DND-41 (cell line): ENCODE data around the gene DPPA5.

ENCODE experiments used
- EZH2 ChIP-seq: IDR thresholded peaks from 3 replicates; pipeline ENCODE4 v1.6.1; 2012; ENCODE audit warnings: borderline replicate concordance, low read depth, mild to moderate bottlenecking, moderate library complexity, low read length, inconsistent platforms; ENCODE audit not compliant: severe bottlenecking
- TF ChIP-seq, protein P1 (sequence below): IDR thresholded peaks from 2 replicates; pipeline ENCODE4 v1.5.1; 2012; ENCODE audit warnings: borderline replicate concordance, low read length, moderate library complexity, mild to moderate bottlenecking; ENCODE audit not compliant: poor library complexity, severe bottlenecking; ENCODE audit errors: extremely low read depth

DNA sequence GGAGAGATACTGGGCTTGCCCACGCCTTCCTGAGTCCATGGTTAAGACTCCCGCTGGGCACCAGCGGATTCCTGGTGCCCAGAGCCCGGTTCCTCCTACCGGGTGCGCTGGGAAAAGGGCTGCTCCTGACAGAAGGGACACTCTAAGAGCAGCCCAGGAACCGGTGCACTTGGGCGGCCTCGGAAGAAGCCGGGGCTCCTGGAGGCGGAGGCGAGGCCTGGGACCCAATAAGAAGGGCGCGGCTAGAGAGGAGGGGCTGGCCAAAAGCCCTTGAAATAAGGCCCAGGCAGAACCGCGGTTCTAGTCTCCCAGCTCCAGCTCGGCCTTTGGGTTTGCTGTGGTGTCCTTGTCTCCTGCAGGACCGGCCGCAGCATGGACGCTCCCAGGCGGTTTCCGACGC is 8.3 kb upstream of the DPPA5 start, which contains the start of gene KHDC3L:
- TF ChIP-seq, protein P1, sequence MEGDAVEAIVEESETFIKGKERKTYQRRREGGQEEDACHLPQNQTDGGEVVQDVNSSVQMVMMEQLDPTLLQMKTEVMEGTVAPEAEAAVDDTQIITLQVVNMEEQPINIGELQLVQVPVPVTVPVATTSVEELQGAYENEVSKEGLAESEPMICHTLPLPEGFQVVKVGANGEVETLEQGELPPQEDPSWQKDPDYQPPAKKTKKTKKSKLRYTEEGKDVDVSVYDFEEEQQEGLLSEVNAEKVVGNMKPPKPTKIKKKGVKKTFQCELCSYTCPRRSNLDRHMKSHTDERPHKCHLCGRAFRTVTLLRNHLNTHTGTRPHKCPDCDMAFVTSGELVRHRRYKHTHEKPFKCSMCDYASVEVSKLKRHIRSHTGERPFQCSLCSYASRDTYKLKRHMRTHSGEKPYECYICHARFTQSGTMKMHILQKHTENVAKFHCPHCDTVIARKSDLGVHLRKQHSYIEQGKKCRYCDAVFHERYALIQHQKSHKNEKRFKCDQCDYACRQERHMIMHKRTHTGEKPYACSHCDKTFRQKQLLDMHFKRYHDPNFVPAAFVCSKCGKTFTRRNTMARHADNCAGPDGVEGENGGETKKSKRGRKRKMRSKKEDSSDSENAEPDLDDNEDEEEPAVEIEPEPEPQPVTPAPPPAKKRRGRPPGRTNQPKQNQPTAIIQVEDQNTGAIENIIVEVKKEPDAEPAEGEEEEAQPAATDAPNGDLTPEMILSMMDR: no peak
- no peak for TF ChIP-seq EZH2
